Dendritic cell treated with granulocyte-macrophage colony-stimulating factor and Interleukin-4, amounts not matched to agents 40 ng/mL and 50 ng/mL, for 4 days (primary cell): ENCODE measurements around the gene ITPR2.

Experiments
- H3K27ac Mint-ChIP-seq: one replicate; pipeline ENCODE4 v1.8.0; 2022; ENCODE audit warnings: mild to moderate bottlenecking, mixed read lengths
- H3K27me3 Mint-ChIP-seq: one replicate; pipeline ENCODE4 v1.8.0; 2022; ENCODE audit warnings: mild to moderate bottlenecking, mixed read lengths
- H3K36me3 Mint-ChIP-seq: one replicate; pipeline ENCODE4 v1.8.0; 2022; ENCODE audit warnings: low read depth, mixed read lengths
- H3K4me1 Mint-ChIP-seq: one replicate; pipeline ENCODE4 v1.8.0; 2022; ENCODE audit warnings: low read depth, mixed read lengths
- H3K4me3 Mint-ChIP-seq: one replicate; pipeline ENCODE4 v1.8.0; 2022; ENCODE audit warnings: mild to moderate bottlenecking, moderate library complexity, mixed read lengths
- H3K9me3 Mint-ChIP-seq: one replicate; pipeline ENCODE4 v1.8.0; 2022; ENCODE audit warnings: mixed read lengths
- intact Hi-C: fragments of 100-400 bp; cut with micrococcal nuclease; formaldehyde crosslinking; loops from one replicate; pipeline ENCODE4 v1.15.0; 2022

Gene ITPR2

GRCh38 chr12:26861690-26862089 is 28.7 kb upstream of the ITPR2 start:
- intact Hi-C loops: no loop called here
- Mint-ChIP-seq H3K27ac (no peak overlapping the region), H3K4me3 (no peak overlapping the region), H3K4me1 (no peaks in the 10 kb centered on the region), H3K9me3 (no peaks in the 10 kb centered on the region), H3K27me3 (no peaks in the 10 kb centered on the region), H3K36me3 (no peaks in the 10 kb centered on the region)

DNA sequence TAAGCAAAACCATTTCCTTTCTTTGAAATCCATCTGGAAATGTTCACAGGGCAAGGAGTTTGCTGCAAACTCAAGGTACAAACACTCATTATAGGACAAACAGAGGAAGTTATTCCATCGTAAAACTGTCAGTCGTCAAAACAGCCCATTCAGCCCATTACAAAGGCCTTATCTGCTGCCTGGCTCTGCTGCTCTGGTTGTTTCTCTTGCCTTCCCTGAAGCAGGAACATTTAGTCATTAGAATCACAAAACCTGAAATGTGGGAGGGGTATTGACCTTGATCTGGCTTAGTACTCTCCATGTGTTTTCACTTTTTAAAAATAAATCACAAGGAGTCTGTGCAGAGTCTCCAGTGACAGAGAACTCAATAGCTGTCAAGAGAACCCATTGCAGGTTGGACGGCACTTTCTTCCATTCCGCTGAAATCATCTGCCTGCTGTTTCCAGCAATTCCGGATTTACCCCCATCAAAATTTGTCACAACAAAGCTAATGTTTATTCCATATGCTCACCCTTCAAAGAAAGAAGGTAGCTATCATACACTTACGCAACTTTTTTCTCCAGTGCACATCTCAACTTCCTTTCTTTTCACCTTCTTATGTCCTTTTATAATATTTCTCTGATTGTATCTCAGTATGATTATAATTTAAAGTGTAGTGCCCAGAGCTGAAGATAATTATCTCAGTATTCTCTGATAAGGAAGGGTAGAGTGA is 24.6 kb upstream of the ITPR2 start:
- Mint-ChIP-seq H3K4me1 (no peaks in the 10 kb centered on the region), H3K4me3 (no peak overlapping the region), H3K27ac (no peak overlapping the region), H3K36me3 (no peaks in the 10 kb centered on the region), H3K9me3 (no peaks in the 10 kb centered on the region), H3K27me3 (no peaks in the 10 kb centered on the region)
- intact Hi-C loops: no loop called here

DNA sequence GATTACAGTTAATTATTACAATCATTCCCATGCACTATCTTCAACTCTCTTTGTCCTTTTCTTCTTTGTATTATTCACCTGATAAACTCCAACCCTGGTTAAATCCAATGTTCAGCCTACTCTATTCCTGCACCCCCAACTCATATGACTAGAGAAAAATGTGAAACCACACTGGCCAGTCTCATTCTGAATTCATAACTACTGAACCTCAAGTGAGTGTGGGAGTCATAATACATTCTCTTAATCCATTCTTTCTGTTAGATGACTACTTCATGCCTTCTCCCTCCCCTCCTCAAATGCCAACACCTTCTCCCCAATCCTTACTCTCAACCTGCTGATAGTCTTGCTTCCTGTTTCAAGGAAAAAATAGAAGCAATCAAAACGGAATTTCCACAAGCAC is 22.3 kb upstream of the ITPR2 start:
- intact Hi-C loops: no loop called here
- Mint-ChIP-seq H3K4me3 (no peak overlapping the region), H3K27ac (no peak overlapping the region), H3K9me3 (no peaks in the 10 kb centered on the region), H3K27me3 (no peaks in the 10 kb centered on the region), H3K4me1 (no peaks in the 10 kb centered on the region), H3K36me3 (no peaks in the 10 kb centered on the region)

DNA sequence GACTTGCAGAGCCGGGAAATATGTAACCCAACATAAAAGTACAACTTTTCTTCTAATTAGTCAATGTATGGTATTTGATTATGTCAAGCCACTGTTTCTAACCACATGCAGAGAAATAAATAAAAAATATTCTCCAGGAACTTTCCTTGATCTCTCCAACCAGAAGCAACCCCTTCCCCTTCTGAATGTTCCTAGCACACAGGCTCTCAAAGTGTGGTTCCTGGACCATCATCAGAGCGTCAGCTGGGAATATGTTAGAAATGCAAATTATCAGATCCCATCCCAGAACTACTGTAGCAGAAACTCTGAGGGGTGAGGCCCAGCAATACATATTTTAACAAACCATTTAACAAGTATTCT is 21.0 kb upstream of the ITPR2 start:
- Mint-ChIP-seq H3K36me3 (no peaks in the 10 kb centered on the region), H3K4me3 (no peak overlapping the region), H3K9me3 (no peaks in the 10 kb centered on the region), H3K4me1 (no peaks in the 10 kb centered on the region), H3K27me3 (no peaks in the 10 kb centered on the region), H3K27ac (peak overlapping the region; percentile 41)
- intact Hi-C loops: no loop called here

- Mint-ChIP-seq H3K9me3 (no peaks in the 10 kb centered on the region), H3K27me3 (no peaks in the 10 kb centered on the region), H3K36me3 (no peaks in the 10 kb centered on the region), H3K4me1 (no peaks in the 10 kb centered on the region), H3K4me3 (no peak overlapping the region), H3K27ac (peak overlapping the region; percentile 41)
- intact Hi-C loops: loop anchor here (1.0 kb wide), 1 partner anchor 33 kb away; no protein-coding TSS in a partner anchor
Measured at GRCh38 chr12:26853303-26854030, 20.5 kb upstream of the ITPR2 start.

- Mint-ChIP-seq H3K4me3 (no peak overlapping the region), H3K4me1 (peaks cover 2% of the 10 kb centered on the region), H3K9me3 (no peaks in the 10 kb centered on the region), H3K27ac (no peak overlapping the region), H3K36me3 (no peaks in the 10 kb centered on the region), H3K27me3 (peaks cover 7% of the 10 kb centered on the region)
- intact Hi-C loops: loop anchor here (2.0 kb wide), 1 partner anchor 162 kb away; no protein-coding TSS in a partner anchor
Measured at GRCh38 chr12:26851031-26851809, 18.2 kb upstream of the ITPR2 start.

GRCh38 chr12:26848156-26848825 is 15.3 kb upstream of the ITPR2 start:
- H3K4me1 Mint-ChIP-seq: peaks cover 4% of the 10 kb centered on the region
- H3K27me3 Mint-ChIP-seq: peaks cover 7% of the 10 kb centered on the region

DNA sequence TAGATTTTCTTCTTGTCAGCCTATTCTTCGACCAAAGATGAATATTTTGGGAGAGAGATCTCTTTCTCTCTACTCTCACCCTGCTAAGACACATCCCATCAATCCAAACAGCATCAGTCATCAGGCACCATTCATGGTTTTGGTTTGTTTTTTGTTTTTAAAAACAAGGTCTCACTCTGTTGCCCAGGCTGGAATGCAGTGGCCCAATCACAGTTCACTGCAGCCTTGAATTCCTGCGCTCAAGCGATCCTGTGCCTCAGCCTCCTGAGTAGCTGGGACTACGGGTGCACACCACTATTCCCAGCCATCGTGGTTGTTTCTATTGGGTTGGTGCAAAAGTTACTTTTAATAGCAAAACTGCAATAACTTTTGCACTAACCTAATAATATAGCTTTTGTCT is 14.4 kb upstream of the ITPR2 start:
- no peak overlapping the region for H3K27ac Mint-ChIP-seq
- peaks cover 4% of the 10 kb centered on the region for H3K4me1 Mint-ChIP-seq
- peaks cover 9% of the 10 kb centered on the region for H3K27me3 Mint-ChIP-seq
- H3K36me3 Mint-ChIP-seq: no peaks in the 10 kb centered on the region
- H3K4me3 Mint-ChIP-seq: no peak overlapping the region
- no peaks in the 10 kb centered on the region for H3K9me3 Mint-ChIP-seq
- intact Hi-C loops: no loop called here

More at GRCh38 chr12:26848156-26848825, 15.3 kb upstream of the ITPR2 start:
- Mint-ChIP-seq H3K9me3 (no peaks in the 10 kb centered on the region), H3K27ac (no peak overlapping the region), H3K4me3 (no peak overlapping the region), H3K36me3 (no peaks in the 10 kb centered on the region)
- intact Hi-C loops: no loop called here

- Mint-ChIP-seq H3K27me3 (peaks cover 9% of the 10 kb centered on the region), H3K4me3 (no peak overlapping the region), H3K9me3 (no peaks in the 10 kb centered on the region), H3K27ac (no peak overlapping the region), H3K36me3 (no peaks in the 10 kb centered on the region), H3K4me1 (peaks cover 4% of the 10 kb centered on the region)
- intact Hi-C loops: no loop called here
Measured at GRCh38 chr12:26846416-26846815, 13.4 kb upstream of the ITPR2 start.

GRCh38 chr12:26845984-26846383 is 13.0 kb upstream of the ITPR2 start:
- no peaks in the 10 kb centered on the region for H3K36me3 Mint-ChIP-seq
- no peaks in the 10 kb centered on the region for H3K9me3 Mint-ChIP-seq
- H3K27ac Mint-ChIP-seq: no peak overlapping the region
- H3K27me3 Mint-ChIP-seq: peaks cover 9% of the 10 kb centered on the region
- H3K4me1 Mint-ChIP-seq: peaks cover 4% of the 10 kb centered on the region
- intact Hi-C loops: no loop called here
- no peak overlapping the region for H3K4me3 Mint-ChIP-seq

- no peak overlapping the region for H3K4me3 Mint-ChIP-seq
- no peaks in the 10 kb centered on the region for H3K36me3 Mint-ChIP-seq
- no peak overlapping the region for H3K27ac Mint-ChIP-seq
- intact Hi-C loops: no loop called here
- H3K4me1 Mint-ChIP-seq: peaks cover 4% of the 10 kb centered on the region
- peaks cover 9% of the 10 kb centered on the region for H3K27me3 Mint-ChIP-seq
- H3K9me3 Mint-ChIP-seq: no peaks in the 10 kb centered on the region
Measured at GRCh38 chr12:26845057-26845666, 12.2 kb upstream of the ITPR2 start.

- Mint-ChIP-seq H3K27me3 (peaks cover 9% of the 10 kb centered on the region), H3K27ac (no peak overlapping the region), H3K4me1 (peaks cover 14% of the 10 kb centered on the region), H3K36me3 (no peaks in the 10 kb centered on the region), H3K4me3 (no peak overlapping the region), H3K9me3 (no peaks in the 10 kb centered on the region)
- intact Hi-C loops: no loop called here
Measured at GRCh38 chr12:26843311-26843710, 10.3 kb upstream of the ITPR2 start.

DNA sequence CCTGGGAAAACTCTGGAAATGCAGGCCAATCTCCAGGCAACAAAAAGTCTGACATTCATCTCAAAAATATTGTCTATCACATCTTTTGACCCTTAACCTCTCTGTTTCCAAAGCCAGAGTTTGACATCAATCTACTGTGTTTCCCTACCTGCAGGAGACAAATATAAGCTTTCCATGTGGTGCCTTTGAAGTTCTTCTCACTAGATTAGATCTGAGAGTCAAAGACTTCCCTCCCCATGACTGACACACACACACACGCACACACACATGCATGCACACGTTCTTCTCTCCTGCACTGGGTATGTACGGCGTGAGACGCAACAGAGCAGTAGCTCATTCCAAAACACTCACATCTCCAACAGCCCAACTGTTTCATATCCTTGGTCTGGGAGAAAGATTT is 8.1 kb upstream of the ITPR2 start:
- Mint-ChIP-seq H3K4me3 (no peak overlapping the region), H3K36me3 (no peaks in the 10 kb centered on the region), H3K27ac (no peak overlapping the region), H3K4me1 (peaks cover 18% of the 10 kb centered on the region), H3K27me3 (peaks cover 2% of the 10 kb centered on the region), H3K9me3 (no peaks in the 10 kb centered on the region)
- intact Hi-C loops: no loop called here
